A549 treated with Mapracorat at 1 μM for 4 hours (cell line): Measurements from ENCODE around the gene ZEB1. TPM values are rescaled to one million over a fixed set of nuclear protein-coding genes. Genes with fewer than 3 reads are reported as not detected.

Experiments used
- total RNA-seq: library from RNA; stranded (reverse); fragments of 200-300 nt; extraction: Qiagen RNA extraction; gene quantifications from 5 replicates; pipeline ENCODE4 v1.2.3, GENCODE V29; 2022

ZEB1 gene
- 6.2 to 9.5 TPM (median 8.1 TPM) in 5 replicates for total RNA-seq

GRCh38 chr10:31318854-31319601, at the start of gene ZEB1:
ZEB1 (plus strand) TSS chr10:31319216; CDS start chr10:31319235, 19 bp downstream.

